Measurements from ENCODE around the gene VPS35. TPM values are rescaled to one million over a fixed set of nuclear protein-coding genes. Genes with fewer than 3 reads are reported as not detected.

The VPS35 gene
- total and polyA plus RNA-seq, 2 of the 13 experiments (the other 11 are each of a cell fraction or from before 2014, with no cell fraction given), result 30.7 to 136 TPM

DNA sequence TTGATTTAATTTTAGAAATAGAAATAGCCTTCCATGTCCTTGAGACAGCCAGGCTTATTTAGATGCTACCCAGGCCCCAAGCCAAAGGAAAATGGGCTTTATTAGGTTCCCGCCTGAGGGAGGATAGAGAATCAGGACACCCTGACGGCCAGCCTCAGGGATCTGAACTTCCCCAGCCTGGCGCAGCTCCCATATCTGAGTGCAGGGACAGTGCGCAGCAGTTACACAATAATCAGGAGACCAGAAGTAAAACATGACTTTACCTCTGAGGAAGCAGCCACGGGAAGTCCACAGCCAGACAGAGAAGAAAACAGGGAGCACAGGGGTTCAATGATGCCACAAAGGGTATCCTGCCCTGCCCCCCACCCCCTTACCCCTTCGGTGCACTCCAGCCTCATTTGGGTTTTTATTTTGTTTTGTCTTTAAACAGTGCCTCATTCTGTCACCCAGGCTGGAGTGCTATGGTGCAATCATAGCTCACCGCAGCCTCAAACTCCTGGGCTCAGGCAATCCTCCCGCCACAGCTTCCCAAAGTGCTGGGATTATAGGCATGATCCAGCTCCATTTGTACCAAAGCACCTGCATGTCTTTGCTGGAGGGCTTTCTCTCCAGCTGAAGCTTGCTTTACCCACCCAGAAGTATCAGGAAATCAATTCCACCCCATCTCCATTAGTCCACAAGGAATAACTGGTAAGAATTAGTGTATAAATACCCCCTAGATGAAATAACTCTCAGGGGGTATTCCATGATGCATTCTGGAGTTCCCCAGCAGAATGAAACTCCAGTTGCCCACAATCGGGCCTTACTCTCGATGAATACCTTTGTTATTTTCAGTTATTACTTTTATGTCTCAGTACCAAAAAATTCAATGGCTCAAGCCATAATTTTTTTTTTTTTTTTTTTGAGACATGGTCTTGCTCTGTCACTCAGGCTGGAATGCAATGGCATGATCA, 22.4 kb upstream of the VPS35 start:
- H2AFZ ChIP-seq (ENCODE audit: low read length), result no peak overlapping the region
- POLR2A ChIA-PET, result interaction anchor here (0.8 to 1.3 kb wide), 2 partner anchors 13 to 20 kb away, joined by 3 to 4 read pairs; no protein-coding TSS in a partner anchor
- H3K79me2 ChIP-seq (ENCODE audit: insufficient read depth, low read length), result no peaks in the 10 kb centered on the region
- DNase-seq (ENCODE audit: low spot score) (no peak), ATAC-seq (peak; percentile 91), FAIRE-seq (no peak)
- peak overlapping the region; percentile 12 to 54 (median 40); a peak in 4 of 6 replicates for H3K4me3 ChIP-seq (replicated peaks in 1 of 3; ENCODE audit: insufficient read depth in 1 of 3, low read depth in 2 of 3, low read length in 3 of 3)
- no peak overlapping the region for H3K9ac ChIP-seq (ENCODE audit: insufficient read depth, low read depth, low read length)
- H3K27me3 ChIP-seq (ENCODE audit: control insufficient read depth in 1 of 2, insufficient read depth in 2 of 2, low read length in 2 of 2), result peaks cover 0 to 4% of the 10 kb centered on the region in 2 experiments; a peak in 1 of 5 replicates
- H3K36me3 ChIP-seq (replicated peaks in 1 of 2; ENCODE audit: control insufficient read depth in 1 of 2, insufficient read depth in 2 of 2, low read length in 2 of 2), result no peaks in the 10 kb centered on the region
- intact Hi-C loops (cut with micrococcal nuclease; ENCODE audit: unreplicated experiment), result no loop called here
- H3K27ac ChIP-seq (ENCODE audit: extremely low read length, insufficient read depth, low read length), result no peak overlapping the region
- CTCF ChIA-PET (ENCODE audit: low intra/inter-chr PET ratio, low total read pairs), result no interaction called here
- H3K9me3 ChIP-seq (ENCODE audit: low read length), result no peaks in the 10 kb centered on the region
- 28% methylated on average over 10 of the region's 10 CpGs for WGBS (ENCODE audit: low lambda C conversion rate)
- no TSS peak for BruUV-seq (replicated peaks)
- peak overlapping the region; percentile 68 for H3K4me2 ChIP-seq (ENCODE audit: low read depth, low read length)
- H4K20me1 ChIP-seq (ENCODE audit: insufficient read depth, low read length), result no peaks in the 10 kb centered on the region
- in situ Hi-C loops (cut with HindIII; ENCODE audit: extremely low pct_ligation_motif_present, low pct_unique_long_range_greater_than_20kb), result no loop called here
- peaks cover 16% of the 10 kb centered on the region for H3K4me1 ChIP-seq (ENCODE audit: insufficient read depth, low read length)
- no peak for TF ChIP-seq SRSF1 (optimal IDR thresholded peaks at IDR 0.05; ENCODE audit: low read depth, low read length)
- TF ChIP-seq ZNF503 (CRISPR knock-in tag; IDR thresholded peaks at IDR 0.05), result no peak
- TF ChIP-seq, protein P1, sequence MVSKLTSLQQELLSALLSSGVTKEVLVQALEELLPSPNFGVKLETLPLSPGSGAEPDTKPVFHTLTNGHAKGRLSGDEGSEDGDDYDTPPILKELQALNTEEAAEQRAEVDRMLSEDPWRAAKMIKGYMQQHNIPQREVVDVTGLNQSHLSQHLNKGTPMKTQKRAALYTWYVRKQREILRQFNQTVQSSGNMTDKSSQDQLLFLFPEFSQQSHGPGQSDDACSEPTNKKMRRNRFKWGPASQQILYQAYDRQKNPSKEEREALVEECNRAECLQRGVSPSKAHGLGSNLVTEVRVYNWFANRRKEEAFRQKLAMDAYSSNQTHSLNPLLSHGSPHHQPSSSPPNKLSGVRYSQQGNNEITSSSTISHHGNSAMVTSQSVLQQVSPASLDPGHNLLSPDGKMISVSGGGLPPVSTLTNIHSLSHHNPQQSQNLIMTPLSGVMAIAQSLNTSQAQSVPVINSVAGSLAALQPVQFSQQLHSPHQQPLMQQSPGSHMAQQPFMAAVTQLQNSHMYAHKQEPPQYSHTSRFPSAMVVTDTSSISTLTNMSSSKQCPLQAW (CRISPR knock-in tag; IDR thresholded peaks at IDR 0.05), result 0 out of 2 replicates have a peak, but pooled peaks have one; percentile 17
- TF ChIP-seq SAP130 (CRISPR knock-in tag; IDR thresholded peaks at IDR 0.05; ENCODE audit: low read depth), result 0 out of 2 replicates have a peak, but pooled peaks have one; percentile 25
- TF ChIP-seq CEBPG (CRISPR knock-in tag; IDR thresholded peaks at IDR 0.05), result peak; percentile 61
- no peak for TF ChIP-seq ZMYM2 (CRISPR knock-in tag; IDR thresholded peaks at IDR 0.05)
- TF ChIP-seq FIP1L1 (IDR thresholded peaks at IDR 0.05; ENCODE audit: borderline replicate concordance, insufficient read depth, low read depth, low read length), result no peak
- TF ChIP-seq, protein P2, sequence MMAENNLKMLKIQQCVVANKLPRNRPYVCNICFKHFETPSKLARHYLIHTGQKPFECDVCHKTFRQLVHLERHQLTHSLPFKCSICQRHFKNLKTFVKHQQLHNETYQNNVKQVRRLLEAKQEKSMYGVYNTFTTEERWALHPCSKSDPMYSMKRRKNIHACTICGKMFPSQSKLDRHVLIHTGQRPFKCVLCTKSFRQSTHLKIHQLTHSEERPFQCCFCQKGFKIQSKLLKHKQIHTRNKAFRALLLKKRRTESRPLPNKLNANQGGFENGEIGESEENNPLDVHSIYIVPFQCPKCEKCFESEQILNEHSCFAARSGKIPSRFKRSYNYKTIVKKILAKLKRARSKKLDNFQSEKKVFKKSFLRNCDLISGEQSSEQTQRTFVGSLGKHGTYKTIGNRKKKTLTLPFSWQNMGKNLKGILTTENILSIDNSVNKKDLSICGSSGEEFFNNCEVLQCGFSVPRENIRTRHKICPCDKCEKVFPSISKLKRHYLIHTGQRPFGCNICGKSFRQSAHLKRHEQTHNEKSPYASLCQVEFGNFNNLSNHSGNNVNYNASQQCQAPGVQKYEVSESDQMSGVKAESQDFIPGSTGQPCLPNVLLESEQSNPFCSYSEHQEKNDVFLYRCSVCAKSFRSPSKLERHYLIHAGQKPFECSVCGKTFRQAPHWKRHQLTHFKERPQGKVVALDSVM (CRISPR knock-in tag; IDR thresholded peaks at IDR 0.05), result 0 out of 2 replicates have a peak, but pooled peaks have one; percentile 34
- no peak for TF ChIP-seq CREB1 (IDR thresholded peaks at IDR 0.05)
- no peak for TF ChIP-seq CREB1 (CRISPR knock-in tag; IDR thresholded peaks at IDR 0.05)
